Mucosa of stomach (tissue), 1 donor: ENCODE measurements around the gene NMNAT2.

ENCODE experiments used
- H3K27me3 ChIP-seq: one replicate; pipeline ENCODE4 v1.7.0; 2013; ENCODE audit warnings: mild to moderate bottlenecking, low read length; ENCODE audit not compliant: control insufficient read depth, insufficient read depth
- H3K36me3 ChIP-seq: one replicate; pipeline ENCODE4 v1.7.0; 2013; ENCODE audit warnings: low read length; ENCODE audit not compliant: control insufficient read depth, insufficient read depth
- H3K4me1 ChIP-seq: one replicate; pipeline ENCODE4 v1.7.0; 2013; ENCODE audit warnings: mild to moderate bottlenecking, low read length; ENCODE audit not compliant: control insufficient read depth, insufficient read depth
- H3K4me3 ChIP-seq: one replicate; pipeline ENCODE4 v1.7.0; 2013; ENCODE audit warnings: low read length
- H3K9ac ChIP-seq: one replicate; pipeline ENCODE4 v1.7.0; 2013; ENCODE audit warnings: mild to moderate bottlenecking, low read length, moderate library complexity
- H3K9me3 ChIP-seq: one replicate; pipeline ENCODE4 v1.7.0; 2013; ENCODE audit warnings: mild to moderate bottlenecking, low read length, moderate library complexity; ENCODE audit not compliant: control insufficient read depth
- donor health status: Pancreatic carcinoma.

The NMNAT2 gene

DNA sequence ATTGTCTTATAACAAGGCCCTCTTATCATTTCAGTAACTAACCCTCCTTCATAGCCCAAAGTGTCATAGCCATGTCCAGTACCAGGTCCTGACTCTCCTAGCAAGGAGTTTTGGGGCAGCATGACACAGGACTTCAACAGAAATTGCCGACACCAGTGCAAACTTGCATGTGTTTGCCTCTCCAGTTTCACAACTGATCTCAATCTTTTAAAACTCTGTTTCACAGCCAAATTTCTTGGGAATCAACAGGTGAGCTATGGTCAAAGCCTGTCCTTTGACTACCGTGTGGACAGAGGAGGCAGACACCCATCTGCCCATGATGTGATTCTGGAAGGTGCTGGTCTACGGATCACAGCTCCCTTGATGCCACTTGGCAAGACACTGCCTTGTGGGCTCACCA, 195.3 kb downstream of the NMNAT2 start:
- H3K27me3 ChIP-seq = no peaks in the 10 kb centered on the region
- no peaks in the 10 kb centered on the region for H3K9me3 ChIP-seq
- no peak overlapping the region for H3K9ac ChIP-seq
- no peaks in the 10 kb centered on the region for H3K36me3 ChIP-seq
- H3K4me1 ChIP-seq = peaks cover 10% of the 10 kb centered on the region
- no peak overlapping the region for H3K4me3 ChIP-seq

DNA sequence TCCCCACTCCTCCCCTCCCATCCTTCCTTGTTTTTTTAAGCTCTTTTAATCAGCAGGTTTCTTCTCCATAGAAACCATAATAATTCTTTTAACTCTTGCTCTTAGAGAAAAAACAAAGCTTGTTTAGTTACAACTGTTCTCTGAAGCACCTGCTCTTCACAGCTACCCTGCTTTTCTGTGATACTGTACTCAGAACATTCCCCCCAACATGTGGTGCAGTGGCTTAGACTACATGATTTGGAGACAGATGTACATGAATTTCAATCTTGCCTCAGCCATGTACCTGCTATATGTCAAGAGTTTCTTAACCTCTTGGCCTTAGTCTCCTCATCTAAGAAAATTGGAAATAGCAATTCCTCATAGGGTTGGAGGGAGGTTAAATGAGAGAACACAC, 198.6 kb downstream of the NMNAT2 start:
- H3K27me3 ChIP-seq = no peaks in the 10 kb centered on the region
- no peak overlapping the region for H3K4me3 ChIP-seq
- peaks cover 10% of the 10 kb centered on the region for H3K4me1 ChIP-seq
- no peaks in the 10 kb centered on the region for H3K36me3 ChIP-seq
- no peaks in the 10 kb centered on the region for H3K9me3 ChIP-seq
- no peak overlapping the region for H3K9ac ChIP-seq

DNA sequence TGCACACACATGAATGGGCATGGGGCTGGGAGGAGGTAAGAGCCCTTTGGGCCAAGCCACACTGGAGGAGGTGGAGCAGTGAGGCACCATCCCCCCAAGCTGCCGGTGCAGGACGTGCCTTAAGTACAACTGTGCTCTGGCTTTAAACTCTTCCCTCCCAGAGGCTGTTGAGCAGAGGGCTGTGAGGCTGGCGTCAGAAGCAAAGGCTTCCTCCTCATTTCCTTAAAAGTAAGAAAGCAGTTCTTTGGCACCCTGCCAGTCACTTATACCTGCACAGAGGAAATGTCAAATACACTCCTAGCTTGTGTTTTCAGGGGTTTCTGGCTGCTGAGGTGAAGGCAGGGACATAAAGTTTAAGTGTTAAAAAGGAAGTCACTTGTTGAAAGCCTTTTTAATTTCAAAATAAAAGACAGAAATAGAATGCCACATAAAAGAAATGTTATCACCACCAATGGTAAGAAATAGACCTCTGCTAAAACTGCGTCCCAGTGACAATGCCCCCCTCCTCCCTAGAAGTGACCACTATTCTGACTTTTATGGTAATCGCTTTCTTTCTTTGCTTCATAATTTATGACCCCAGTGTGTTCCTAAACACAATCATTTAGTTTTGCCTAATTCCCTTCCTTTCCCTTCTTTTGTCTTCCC, 199.1 kb downstream of the NMNAT2 start:
- Histone ChIP-seq H3K4me3 (no peak overlapping the region), H3K9ac (no peak overlapping the region), H3K36me3 (no peaks in the 10 kb centered on the region), H3K27me3 (no peaks in the 10 kb centered on the region), H3K9me3 (no peaks in the 10 kb centered on the region), H3K4me1 (peaks cover 10% of the 10 kb centered on the region)

DNA sequence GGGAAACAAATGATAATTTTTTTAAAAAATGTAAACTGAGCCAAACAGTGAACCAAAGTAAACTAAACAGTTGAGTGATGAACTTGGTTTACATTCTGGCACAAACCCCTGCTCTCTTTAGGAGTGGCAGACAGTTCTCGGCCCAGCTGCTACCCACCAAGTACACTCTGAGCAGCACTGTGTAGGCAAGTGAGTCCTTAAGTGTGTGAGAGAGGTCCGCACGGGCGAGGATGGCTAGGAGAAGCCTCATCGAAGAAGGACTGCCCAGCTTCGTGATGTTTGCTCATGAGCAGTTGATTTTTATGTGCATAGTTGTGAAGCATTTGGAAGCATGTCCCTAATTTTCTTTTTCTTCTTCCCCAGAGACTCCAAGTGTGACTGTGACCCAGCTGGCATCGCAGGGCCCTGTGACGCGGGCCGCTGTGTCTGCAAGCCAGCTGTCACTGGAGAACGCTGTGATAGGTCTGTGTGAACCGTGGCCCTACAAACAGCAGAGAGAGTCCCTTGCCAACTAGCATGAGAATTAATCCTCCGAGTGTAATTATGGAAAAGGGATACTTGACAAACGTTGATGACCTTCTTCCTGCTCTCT, 200.1 kb downstream of the NMNAT2 start:
- H3K9ac ChIP-seq = no peak overlapping the region
- peaks cover 10% of the 10 kb centered on the region for H3K4me1 ChIP-seq
- H3K36me3 ChIP-seq = no peaks in the 10 kb centered on the region
- H3K27me3 ChIP-seq = no peaks in the 10 kb centered on the region
- H3K9me3 ChIP-seq = no peaks in the 10 kb centered on the region
- no peak overlapping the region for H3K4me3 ChIP-seq

DNA sequence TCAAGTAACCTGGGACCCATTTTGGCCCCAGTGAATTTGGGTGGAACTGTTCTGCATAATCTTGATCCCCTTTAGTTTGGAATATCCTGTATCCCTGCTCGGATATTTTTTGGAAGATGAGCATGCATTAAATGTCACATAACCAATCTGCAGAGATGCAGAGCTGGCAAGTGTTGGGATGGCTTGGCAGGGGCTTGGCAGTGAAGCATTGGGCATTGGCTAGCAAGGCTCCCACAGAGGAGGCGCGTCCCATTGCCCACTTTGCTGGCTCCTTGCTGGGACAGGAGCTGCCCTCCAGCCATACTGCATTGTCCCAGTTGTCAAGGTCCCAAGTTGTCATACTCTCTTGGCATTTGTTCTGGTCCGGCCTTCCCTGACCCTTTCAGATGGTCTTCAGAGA, 202.2 kb downstream of the NMNAT2 start:
- Histone ChIP-seq H3K4me1 (peaks cover 10% of the 10 kb centered on the region), H3K27me3 (no peaks in the 10 kb centered on the region), H3K36me3 (no peaks in the 10 kb centered on the region)

DNA sequence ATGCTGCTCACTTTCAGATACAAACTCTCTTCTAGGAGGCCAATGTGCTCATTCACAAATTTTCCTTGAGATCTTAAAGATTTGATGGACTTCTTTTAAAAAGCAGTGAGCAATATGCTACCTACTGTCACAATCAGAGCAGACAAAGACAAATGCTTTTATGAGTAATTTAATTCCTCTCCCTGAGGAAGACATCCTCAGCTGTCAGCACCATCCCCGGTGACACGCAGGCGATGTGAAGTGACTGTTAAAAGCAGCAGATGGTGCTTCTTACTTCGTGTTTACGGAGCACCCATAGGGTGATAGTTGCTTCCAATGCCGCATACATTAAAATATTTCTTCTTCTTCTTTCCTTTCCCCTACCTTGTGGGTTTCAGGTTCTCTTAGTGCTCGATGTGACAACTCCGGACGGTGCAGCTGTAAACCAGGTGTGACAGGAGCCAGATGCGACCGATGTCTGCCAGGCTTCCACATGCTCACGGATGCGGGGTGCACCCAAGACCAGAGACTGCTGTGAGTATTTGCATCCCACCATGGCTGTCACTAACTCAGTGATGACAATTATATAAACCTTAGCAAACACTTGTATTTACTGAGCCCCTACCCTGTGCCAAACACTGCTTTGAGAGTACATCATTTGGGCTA, 203.0 kb downstream of the NMNAT2 start:
- Histone ChIP-seq H3K27me3 (no peaks in the 10 kb centered on the region), H3K9me3 (no peaks in the 10 kb centered on the region), H3K4me1 (peaks cover 10% of the 10 kb centered on the region), H3K4me3 (no peak overlapping the region), H3K36me3 (no peaks in the 10 kb centered on the region), H3K9ac (no peak overlapping the region)

More for the DNA sequence above, 202.2 kb downstream of the NMNAT2 start:
- Histone ChIP-seq H3K9me3 (no peaks in the 10 kb centered on the region), H3K4me3 (no peak overlapping the region), H3K9ac (no peak overlapping the region)

DNA sequence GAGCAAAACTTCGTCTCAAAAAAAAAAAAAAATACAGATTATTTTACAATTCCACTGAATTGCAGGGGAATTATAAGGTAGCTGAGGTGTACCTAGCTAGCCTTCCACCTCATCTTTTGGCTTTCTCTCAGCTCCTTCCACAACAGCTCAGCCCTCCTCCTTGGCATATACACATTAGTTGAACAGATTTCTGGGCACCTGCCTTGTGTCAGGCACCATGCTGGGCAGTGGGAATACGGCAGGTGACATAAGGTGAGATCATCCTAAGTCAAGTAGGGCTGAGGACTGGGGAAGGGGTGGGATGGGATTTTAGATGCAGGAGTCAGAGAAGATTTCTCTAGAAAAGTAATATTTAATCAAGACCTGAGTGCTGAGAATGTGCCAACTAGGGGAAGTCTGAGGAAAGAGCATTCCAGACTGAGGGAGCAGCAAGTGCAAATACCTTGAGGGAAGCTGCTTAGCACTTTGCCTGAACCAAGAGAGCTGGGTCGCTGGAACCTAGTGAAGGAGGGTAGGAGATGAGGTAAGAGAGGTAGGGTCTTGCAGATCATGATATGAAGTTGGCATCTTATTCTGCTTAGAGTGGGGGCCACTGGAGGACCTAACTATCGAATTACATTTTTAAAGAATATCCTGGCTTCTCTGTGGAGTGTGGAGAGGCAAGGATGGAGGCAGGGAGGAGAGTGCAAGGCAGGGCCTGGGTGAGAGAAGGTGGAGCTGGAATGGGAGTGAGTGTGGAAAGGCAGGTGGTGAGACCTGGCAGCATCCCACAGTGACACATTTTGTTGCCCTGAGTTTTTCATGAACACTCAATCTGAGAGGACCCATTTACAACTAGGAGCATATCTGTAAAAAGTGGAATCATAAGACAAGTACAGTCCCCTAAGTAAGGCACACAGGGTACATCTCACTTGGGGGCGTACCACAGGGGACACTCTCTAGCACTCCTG, 203.9 kb downstream of the NMNAT2 start:
- Histone ChIP-seq H3K36me3 (no peaks in the 10 kb centered on the region), H3K9me3 (no peaks in the 10 kb centered on the region), H3K4me1 (peaks cover 10% of the 10 kb centered on the region), H3K27me3 (no peaks in the 10 kb centered on the region), H3K4me3 (no peak overlapping the region), H3K9ac (no peak overlapping the region)

DNA sequence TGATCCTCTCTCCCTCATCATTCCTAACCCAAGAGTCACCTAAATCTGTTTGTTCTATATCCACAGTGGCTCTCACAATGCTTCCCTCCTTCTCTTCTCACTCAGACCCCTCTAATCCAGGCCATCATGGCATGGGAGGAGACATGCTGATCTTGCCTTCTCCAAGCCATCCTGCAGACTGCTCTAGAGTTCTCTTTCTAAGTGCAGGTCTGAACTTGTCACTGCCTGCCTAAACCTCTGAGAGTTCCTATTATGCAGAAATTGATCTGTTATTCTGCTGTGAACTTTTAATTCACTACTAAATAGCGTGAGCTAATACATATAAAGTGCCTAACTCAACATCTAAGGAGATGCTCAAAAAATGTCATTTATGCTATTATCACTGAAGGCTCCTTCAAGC, 205.3 kb downstream of the NMNAT2 start:
- Histone ChIP-seq H3K4me1 (no peaks in the 10 kb centered on the region), H3K9ac (no peak overlapping the region), H3K36me3 (no peaks in the 10 kb centered on the region), H3K27me3 (no peaks in the 10 kb centered on the region), H3K4me3 (no peak overlapping the region), H3K9me3 (no peaks in the 10 kb centered on the region)

DNA sequence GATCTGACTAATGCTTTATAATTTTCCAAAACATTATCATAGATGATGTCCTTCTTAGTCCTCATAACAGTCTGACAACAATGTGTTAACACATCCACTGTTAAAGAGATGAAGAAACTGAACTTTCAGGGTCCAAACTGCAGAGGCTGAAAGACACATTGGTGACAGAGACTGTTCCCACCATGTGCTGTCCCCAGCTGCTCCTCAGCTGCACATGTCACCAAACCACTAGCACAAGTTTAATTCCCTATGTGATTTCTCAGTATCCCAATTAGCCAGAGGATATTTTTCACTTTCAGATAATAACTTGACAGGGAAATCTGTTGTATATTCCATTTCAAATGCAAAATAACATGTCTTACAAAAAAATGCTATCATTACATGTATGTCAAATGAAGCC, 207.5 kb downstream of the NMNAT2 start:
- Histone ChIP-seq H3K9me3 (no peaks in the 10 kb centered on the region), H3K4me3 (no peak overlapping the region), H3K4me1 (no peaks in the 10 kb centered on the region), H3K27me3 (no peaks in the 10 kb centered on the region), H3K9ac (no peak overlapping the region), H3K36me3 (no peaks in the 10 kb centered on the region)

DNA sequence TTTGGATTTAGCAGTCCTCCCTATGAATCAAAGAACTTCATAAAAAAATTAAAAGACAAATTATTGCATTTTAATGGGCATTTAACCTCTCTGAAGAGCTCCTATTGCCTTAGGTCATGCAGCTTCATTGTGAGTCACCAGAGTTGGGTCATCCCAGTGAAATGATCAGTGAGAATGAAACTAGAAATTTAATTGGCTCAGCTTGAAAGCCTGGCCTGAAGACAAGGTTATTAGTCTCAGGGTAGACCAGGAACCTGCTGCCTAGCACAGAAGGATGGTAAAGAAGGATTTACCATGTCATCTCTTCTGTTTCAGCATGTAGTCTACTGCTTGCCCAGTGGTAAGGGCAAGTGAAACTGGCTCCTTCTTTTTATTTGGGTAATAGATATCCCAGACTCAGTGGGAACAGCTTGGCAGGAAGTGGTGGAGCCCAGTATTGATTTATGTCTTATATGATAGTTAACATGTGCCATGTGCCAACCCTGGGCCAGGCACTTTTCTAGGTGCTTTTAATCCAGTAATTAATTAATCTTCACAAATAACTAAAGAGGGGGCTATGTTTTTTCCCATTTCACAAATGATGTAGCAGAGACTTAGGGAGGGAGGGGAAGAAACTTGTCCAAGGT, 208.5 kb downstream of the NMNAT2 start:
- Histone ChIP-seq H3K27me3 (no peaks in the 10 kb centered on the region), H3K4me1 (no peaks in the 10 kb centered on the region), H3K4me3 (no peak overlapping the region), H3K36me3 (no peaks in the 10 kb centered on the region), H3K9me3 (no peaks in the 10 kb centered on the region), H3K9ac (no peak overlapping the region)

DNA sequence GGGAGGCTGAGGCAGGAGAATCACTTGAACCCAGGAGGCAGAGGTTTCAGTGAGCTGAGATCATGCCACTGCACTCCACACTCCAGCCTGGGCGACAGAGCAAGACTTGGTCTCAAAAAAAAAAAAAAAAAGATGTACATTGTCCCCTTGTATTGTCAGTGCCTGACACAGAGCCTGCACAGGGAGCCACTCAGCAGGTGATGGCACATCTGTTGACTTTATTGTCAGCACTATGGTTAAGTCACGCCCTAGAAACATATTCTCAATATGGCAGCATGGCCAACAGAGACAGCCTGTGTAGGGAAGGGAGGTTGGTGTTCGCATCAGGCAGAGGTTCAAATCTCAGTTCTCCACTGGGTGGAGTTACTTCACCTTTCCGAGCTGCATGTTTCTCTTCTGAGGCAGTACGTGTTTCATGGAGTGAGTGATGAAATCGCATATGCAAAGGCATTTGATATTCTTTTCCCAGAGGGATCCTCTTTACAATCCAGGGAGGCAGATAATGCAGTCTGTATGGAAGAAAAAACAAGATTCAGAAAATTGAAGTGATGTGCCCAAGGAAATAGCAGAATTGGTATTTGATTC, 211.6 kb downstream of the NMNAT2 start:
- no peak overlapping the region for H3K4me3 ChIP-seq
- H3K9ac ChIP-seq = no peak overlapping the region
- H3K36me3 ChIP-seq = no peaks in the 10 kb centered on the region
- no peaks in the 10 kb centered on the region for H3K9me3 ChIP-seq
- H3K27me3 ChIP-seq = no peaks in the 10 kb centered on the region
- no peaks in the 10 kb centered on the region for H3K4me1 ChIP-seq
